Measurements from ENCODE around the gene AGAP6.
"Not testable (repeated sequence)": the region's sequence is repeated elsewhere in the genome, so short reads cannot be mapped to it uniquely, and the experiment has no call there.

The AGAP6 gene

DNA sequence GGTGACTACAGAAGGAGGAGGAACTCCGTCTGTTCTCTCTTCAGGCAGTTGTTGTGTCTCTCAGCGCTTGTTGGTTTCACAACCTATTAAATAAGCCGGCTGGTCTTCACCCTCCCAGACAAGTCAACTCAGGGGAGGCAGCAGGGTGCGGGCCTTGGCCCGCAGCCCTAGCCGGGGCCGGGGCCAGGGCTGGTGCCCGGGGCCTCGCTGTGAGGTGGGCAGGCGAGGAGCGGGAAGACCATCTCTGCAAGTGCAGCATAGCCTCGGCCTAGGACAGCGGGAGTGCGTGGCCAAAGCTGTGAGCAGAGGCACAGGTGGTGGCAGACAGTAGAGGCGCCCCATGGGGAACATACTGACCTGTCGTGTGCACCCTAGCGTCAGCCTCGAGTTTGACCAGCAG is at the start of gene AGAP6:
TSS of gene AGAP6 (plus strand) at position 31 of the 400 bp plus-strand sequence. CDS start at position 341, 310 bp downstream.
- not testable (repeated sequence) for DNase-seq

DNA sequence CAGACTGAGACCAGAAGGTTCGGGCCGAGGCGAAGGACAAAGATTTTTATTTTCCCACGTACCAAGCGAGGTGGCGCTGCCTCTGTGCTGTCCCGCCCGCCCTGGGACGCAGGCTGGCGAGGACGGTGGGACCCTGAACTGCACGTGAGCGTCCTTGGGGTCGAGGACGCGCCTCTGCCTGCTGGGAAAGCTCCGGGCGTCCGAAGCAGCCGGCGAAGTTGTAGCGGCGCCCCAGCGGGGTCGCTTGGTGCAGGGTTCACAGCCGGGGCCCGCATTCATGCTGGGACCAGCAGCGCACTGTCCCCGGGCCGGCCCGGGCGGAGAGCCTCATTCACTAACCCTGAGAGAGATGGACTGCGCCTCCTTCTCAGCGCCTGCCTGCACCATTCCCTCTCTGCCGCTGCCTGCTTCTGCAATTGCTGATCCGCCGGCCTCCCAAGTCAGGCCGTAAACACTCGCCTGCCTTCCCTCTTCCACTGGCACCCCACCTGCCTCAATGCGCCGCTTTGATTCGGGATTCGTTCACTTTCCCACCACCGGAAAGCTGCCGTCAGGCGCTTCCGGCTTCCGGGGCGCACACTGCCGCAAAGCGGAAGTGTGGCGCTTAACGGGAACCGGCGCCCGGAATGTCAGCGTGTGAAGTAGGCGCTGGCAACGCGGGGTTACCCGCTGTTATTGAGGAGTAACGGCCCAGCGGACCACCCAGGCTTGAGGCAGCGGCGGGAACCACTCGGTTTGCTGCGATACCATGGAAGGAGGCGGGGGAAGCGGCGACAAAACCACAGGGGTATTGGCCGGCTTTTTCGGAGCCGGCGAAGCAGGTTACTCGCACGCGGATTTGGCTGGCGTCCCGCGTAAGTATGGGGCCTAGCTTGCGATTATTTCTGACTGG is 46.5 kb upstream of the AGAP6 start, which contains the start of the genes PARG and TIMM23B:
TSS of gene PARG (minus strand) at position 581 of the 892 bp plus-strand sequence. CDS start at position 279, 302 bp downstream.
TSS of gene TIMM23B (plus strand) at position 607 of the 892 bp plus-strand sequence. CDS start at position 749, 142 bp downstream.
- DNase-seq: peak; percentile 49

DNA sequence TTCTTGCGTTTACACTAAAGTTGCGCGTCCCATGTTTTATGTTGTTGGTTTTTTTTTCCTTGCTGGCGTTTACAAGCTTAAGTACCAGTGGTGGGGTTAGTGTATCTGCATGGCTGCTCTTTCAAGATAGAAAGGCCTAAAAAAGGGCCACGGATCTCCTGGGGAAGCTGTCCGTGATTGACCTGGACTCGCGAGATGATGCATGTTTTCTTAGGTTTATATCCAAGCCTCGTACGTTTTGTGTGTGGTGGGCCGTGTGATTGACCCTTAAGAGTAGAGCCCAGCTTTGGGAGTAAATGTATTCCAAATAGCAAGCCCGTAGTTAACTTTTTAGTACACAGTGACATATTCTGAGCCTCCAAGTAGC is 45.9 kb upstream of the AGAP6 start:
- peak; percentile 17 for DNase-seq

DNA sequence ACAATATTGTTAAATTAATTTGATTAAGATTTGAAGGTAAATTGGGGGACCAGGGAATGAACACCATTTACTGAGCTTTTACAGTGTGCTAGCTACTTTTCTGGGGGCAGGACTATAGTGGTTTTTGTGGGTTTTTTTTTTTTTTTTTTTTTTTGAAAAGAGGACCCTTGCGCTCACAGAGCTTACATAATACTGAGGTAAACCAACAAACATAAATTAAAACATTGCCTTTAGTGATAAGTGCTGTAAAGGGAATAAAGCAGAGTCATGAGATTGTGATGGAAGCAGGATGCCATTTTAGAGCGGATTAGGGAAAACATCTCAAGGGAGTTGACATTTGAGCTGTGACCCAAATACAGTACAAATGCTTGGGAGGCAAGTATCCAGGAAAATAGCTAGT is 44.6 kb upstream of the AGAP6 start:
- DNase-seq: not testable (repeated sequence)

DNA sequence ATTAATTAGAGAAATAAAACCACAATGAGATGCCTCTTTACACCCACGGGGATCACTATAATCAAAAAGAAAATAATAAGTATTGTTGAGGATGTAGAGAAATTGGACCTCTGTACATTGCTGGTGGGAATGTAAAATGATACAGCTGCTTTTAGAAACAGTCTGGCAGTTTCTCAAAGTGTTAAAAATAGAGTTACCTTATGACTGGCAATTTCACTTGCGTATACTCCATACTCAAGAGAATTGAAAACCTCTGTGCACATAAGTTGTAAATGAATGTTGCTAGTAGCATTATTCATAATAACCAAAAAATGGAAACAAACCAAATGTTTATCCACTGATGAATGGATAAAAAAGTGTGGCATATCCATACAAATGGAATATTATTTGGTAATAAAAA is 40.1 kb upstream of the AGAP6 start:
- DNase-seq: not testable (repeated sequence)

DNA sequence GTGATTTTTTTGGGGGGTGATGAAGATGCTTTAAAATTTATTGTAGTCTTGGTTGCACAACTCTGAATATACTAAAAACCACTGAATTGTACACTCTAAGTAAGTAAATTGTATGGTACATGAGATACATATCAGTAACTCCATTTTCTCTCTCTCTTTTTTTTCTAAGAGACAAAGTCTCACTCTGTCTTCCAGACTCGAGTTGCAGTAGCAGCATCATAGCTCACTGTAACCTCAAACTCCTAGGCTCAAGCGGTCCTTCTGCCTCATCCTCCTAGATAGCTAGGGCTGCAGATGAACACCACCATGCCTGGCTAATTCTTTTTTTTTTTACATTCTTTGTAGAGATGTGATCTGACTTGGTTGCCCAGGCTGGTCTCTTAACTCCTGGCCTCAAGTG is 39.5 kb upstream of the AGAP6 start:
- DNase-seq: not testable (repeated sequence)

DNA sequence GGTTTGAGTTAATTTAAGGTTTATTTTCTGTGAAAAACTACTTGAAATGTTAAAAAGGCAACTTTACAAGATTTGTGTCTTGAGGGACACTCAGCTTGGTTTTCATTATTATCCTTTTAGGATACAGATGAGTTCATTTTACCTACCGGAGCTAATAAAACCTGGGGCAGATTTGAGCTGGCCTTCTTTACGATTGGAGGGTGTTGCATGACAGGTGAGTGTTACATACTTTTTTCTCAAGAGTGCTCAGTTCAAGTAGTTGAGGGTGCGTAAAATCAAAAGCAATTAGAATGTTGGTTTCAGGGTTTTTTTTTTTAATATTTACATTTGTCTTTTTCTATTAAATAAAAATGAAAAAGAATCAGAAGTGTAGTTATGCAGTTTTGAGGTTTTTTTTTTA is 36.2 kb upstream of the AGAP6 start:
- DNase-seq: not testable (repeated sequence)

DNA sequence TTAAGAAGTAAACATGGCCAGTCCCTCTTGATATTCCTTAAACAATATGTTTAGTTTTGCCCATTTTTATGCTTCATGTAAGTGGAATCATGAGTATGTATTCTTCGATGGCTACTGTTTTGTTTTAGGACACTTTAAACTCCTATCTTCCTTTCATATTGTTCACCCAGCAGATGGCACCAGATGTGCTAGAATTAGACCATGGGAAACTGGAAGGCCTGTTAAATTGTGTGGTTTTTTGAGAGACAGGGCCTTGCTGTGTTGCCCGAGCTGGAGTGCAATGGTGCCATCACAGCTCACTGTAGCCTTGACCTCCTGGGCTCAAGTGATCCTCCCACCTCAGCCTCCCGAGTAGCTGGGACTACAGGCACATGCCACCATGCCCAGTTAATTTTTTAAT is 35.1 kb upstream of the AGAP6 start:
- DNase-seq: not testable (repeated sequence)

DNA sequence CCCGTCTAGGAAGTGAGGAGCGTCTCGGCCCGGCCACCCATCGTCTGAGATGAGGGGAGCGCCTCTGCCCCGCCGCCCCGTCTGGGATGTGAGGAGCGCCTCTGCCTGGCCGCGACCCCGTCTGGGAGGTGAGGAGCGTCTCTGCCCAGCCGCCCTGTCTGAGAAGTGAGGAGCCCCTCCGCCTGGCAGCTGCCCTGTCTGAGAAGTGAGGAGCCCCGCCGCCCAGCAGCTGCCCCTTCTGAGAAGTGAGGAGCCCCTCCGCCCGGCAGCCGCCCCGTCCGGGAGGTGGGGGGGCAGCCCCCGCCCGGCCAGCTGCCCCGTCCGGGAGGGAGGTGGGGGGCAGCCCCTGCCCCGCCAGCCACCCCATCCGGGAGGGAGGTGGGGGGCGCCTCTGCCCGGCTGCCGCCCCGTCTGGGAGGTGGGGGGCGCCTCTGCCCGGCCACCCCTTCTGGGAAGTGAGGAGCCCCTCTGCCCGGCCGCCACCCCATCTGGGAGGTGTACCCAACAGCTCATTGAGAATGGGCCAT is 17.8 kb upstream of the AGAP6 start:
- not testable (repeated sequence) for DNase-seq

DNA sequence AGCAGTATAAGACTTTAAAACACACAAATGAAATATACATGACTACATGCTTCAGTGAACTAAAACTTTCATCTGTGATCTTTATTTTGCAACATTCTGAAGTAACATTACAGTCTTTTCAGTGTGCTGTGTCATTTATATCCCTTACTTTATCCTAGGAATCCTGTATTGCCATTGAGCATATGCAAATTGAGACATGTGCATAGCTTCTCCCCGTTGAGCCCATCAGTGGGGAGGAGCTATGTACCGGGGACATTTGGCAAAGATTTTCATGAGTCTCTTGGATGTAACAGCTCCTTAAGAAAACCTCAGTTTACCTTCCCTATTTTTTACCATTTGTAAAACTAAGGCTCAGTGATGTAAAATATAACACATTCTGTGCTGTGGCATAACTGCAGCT is 16.7 kb upstream of the AGAP6 start:
- not testable (repeated sequence) for DNase-seq

DNA sequence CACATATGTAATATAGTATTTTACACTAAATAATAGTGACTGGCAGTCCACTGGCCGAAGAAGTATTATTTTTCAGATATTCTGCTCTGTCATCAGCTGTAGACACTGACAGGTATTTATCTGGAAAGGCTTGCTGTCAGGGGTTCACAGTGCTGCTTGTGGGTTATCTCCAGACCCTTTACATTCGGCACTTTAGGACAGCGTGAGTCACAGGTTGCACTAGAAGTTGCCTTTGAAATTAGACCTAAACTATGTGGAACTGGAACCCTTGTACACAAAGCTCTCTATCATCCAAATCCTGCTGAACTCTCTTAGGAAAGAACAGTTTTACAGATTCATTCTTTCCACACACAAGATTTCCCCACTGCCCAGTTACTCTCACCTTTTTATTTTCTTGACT is 16.1 kb upstream of the AGAP6 start:
- DNase-seq: not testable (repeated sequence)

DNA sequence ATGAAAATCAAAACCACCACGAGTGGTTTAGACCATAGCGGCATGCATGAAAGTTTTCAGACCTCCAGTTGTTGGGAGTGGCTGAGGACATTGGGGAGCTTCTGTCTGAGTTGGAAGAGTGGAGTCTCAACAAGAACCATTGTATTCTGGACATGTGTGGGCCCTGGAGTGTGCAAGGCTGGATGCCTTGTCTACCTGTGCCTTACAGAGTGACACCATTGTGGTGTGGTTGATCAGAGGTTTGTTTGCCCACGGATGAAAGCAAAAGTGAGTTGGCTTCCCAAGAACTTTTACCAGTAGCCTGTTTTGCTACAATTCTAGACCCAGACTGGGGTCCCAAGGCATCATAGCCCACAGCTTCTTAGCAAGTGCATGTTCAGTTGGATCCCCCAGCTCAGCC is 10.4 kb upstream of the AGAP6 start:
- not testable (repeated sequence) for DNase-seq

DNA sequence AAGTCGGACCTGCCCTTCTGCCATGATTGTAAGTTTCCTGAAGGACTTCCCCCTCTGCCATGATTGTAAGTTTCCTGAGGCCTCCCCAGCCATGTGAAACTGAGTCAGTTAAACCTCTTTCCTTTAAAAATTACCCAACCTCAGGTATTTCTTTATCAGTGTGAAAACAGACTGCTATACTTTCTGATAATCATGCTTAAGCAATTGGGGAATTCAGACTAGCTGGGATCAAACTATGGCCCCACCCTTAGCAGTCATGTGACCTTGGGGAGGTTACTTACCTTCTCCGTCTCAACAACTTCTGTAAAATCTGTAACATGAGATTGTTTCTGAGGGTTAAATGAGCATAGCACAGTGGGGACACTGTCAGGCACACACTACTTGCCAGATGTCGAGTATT is 999 bp upstream of the AGAP6 start:
- not testable (repeated sequence) for DNase-seq

DNA sequence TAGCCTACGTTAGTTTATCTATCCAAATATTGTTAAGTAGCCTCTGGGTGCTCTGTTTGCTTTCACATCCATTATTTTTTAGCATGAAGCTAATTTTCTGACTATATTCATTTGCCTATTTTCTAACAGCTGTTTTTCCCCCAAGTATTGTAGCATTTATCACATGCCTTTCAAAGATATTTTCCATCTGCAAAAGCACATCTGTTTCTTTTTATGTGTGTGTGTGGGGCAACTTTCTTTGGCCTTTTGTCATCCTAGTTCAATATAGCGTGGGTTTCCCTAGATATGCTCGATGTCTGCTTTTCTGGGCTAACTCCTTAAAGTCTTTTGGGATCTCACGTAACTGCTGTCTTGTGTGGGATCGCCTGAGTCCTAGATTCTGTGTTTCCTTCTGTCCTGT is 7.1 kb downstream of the AGAP6 start:
- not testable (repeated sequence) for DNase-seq

DNA sequence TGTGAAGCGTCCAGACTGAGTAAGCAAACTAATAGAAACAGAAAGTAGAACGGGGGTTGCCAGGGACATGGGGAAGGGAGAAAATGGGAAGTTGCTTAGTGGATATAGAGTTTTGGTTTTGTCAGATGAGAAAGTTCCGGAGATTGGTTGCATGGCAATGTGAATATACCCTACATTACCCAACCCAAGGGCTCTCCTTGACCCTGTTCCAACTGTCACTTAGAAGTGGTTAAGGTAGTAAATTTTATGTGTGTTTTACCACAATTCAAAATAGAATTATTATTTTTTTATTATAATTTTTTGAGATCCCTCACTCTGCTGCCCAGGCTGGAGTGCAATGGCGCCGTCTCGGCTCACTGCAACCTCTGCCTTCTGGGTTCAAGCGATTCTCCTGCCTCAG is 25.8 kb downstream of the AGAP6 start:
- DNase-seq: not testable (repeated sequence)

DNA sequence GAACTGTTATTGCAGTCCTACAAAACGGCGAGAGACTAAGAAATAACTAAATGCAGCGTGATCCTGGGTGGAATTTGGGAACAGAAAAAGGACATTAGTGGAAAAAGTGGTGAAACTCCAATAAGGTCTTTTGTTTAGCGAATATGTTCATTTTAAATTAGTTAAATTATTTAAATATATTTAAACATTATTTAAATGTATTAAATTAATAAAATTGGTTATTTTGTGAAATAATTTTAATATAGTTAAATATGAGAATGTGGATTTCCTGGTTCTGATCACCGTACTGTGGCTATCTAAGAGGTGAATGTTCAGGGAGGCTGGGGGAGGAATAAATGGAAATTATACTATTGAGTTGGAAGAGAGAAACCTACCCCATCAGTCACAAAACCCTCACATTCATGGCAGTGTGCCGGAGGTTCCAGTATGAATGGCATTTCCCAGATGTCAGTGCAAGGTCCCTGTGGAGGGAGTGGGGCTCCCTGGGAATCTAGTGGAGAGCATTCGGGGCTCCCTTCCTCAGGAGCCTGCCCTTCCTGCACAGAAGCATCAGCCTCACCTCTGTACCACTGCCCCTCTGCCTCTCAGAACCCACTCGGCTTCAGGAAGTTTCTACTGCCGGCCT is 27.5 kb downstream of the AGAP6 start:
- not testable (repeated sequence) for DNase-seq

DNA sequence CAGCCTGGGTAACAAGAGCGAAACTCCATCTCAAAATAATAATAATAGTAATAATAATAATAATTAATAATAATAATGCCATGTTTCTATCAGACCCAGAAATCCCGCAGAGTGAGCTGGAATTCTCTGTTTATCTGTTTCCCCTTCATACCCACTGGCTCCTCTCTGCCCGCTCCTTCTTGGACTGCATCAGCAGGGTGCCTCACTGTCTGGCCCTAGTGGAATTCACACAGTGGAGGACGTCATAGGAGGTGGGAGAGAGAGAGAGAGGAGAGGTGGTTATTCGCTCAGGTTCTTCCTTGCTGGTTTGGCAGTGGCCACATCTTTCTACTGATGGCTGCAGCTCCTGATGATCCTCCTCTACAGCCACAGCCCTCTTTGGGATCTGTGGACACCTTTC is 28.7 kb downstream of the AGAP6 start:
- not testable (repeated sequence) for DNase-seq

DNA sequence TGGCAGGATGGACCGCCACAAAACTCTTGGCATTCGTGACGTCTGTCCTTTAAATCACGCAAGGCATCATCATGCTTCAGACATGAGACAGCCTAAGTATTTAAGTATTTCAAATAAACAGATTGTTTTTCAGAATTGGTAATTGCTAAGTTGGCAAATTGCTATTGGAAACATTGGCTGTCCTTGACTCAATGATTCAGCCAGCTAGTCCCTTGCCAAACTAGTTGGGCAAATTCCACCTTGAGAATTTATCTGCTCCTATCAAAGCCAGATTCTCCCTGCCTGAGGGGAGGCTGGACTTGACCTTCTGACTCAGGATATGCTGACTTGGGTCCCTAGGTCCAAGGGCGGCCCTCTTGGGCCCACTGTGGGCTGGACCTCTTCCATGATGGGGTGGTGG is 29.4 kb downstream of the AGAP6 start:
- DNase-seq: not testable (repeated sequence)

DNA sequence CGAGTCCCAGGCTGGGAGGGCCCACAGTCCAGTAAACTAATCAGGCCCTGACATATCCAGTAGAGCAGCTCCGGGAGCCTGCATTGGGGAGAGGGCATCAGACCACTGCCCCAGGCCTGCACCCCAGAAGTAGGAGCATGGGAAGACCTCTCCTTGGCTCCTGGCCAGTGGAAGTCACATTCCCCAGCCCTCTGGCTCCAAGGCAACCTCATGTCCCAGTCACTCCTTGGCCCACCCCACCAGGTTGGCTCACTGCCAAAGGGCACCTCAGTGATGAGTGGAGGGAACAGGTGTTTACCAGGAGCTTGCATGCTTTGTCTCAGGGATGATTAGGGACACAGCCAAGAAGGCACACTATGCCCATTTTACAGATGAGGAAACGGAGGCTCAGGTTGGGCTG is 31.1 kb downstream of the AGAP6 start:
- DNase-seq: not testable (repeated sequence)

DNA sequence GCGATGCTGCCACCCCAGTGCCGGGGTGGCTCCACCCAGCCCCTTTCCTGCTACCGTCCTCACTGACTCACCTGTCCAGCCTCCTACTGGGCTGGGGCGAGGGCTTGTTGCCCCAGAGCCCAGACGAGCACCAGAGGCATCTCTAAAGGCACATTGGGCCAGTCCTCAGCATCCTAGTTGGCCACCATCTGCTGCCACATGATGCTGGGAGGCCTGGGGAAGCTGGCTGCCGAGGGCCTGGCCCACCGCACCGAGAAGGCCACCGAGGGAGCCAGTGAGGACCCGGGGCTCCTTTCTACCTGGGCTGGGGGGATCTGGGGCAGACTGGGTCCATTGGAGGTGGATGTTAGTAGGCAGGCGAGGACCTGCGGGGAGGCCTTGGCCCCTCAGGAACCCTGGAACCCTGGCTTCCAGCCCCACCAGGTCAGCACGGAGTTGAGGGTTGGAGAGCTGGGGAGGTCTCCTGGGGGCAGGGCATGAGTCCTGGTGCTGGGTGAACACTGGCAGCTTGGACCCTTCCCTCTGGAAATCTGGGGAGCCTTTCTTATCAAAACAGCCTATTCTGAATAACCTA is 32.3 kb downstream of the AGAP6 start:
- not testable (repeated sequence) for DNase-seq

DNA sequence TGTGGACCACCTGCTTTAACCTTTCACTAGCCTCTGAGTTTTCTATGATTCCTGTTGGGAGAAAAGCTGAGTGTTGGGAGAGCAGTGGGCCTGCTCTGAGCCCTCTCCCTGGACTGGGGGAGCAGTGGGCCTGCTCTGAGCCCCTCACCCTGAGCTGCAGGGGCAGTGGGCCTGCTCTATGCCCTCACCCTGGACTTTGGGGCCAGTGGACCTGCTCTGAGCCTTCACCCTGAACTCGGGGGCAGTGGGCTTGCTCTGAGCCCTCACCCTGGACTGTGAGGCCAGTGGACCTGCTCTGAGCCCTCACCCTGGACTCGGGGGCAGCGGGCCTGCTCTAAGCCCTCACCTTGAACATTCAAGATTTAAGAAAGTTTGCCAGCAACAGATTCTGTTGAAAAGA is 33.4 kb downstream of the AGAP6 start:
- DNase-seq: no peak

DNA sequence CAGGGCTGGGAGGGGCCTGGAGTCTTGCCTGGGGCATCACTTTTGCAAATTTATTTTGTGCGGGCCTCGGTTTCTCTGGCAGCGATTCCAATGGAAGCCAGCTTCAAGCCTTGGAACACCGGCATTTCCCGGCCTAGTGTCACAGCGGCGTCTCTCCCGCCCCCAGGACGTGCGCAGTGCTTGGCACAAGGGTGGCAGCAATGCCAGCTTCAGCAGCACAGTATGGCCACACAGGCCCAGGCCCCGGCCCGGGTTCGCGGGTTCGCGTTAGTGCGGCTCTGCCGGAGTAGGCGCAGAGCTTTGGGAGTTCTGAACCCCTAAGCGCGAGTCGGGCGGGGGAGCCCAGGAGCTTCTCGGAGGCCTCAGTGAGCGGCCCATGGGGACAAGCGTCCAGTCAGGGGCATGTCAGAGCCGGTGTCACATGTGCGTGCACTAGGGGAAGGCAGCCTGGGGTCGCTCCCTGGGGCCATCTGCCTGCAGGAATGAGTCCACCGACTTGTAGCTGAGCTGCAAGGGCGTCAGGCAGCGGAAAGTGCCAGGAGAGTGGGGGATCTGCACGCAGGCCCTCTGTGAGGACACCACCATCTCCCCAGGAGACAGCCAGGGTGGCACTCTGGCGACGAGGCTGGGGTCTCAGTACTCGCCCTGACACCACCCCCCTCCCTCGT is 36.6 kb downstream of the AGAP6 start:
- not testable (repeated sequence) for DNase-seq

DNA sequence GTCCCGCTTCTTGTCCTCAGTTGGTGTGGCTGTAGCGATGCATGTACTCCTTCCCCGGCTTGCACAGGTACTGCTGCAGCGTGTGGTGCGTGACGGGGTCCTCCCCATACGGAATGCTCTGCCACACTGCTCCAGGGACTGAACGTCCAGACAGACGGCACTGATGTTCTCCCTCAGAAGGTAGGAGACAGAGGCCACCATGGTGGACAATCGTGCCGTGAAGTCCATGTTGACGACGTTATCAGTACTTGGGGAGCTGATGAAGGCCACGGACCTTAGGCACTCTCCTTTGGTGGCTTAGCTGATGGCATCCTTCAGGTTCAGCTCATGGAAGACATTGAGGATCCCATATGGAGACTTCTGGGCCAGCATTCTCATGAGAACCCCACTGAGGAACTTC is 37.4 kb downstream of the AGAP6 start:
- no peak for DNase-seq

Measured in kidney glomerular epithelial cell (primary cell).